NCI-H2107 treated with DMSO at 0.1 percent for 48 hours (cell line): ENCODE measurements around the gene CWC25.

Source experiments
- DNase-seq: peaks from one replicate; lab custom pipeline; 2025; ENCODE audit not compliant: unreplicated experiment; lab: John Stamatoyannopoulos, UW

CWC25 gene

GRCh38 chr17:38853292-38854219 lies 28.4 kb upstream of the CWC25 start, which contains the start of gene RPL23:
TSS of gene RPL23 (minus strand) at chr17:38853721. CDS start at chr17:38853710, 11 bp downstream.
- peak; percentile 97 for DNase-seq

DNA sequence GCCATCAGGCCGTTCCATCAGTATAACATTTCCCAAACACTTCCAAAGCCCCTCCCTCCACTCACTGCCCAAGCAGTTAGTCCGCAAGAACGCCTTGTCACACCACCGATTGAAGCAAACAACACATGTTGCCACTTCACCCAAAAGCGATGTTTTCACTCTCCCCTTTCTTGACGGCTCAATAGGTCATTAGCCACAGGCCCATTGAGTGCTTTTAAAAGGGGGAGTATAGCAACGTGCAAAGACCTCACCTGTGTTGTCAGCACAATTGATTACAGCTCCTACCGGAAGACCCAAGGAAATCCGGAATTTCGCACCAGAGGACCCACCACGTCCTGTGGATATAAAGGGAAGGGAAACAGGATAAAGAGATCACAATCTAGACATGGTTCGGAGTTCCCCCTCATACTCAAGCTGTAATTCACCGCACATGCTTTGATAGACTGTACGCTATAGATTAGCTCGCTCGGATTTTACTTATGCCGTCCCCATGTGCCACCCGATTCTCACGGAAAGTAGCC lies 27.7 kb upstream of the CWC25 start:
- no peak for DNase-seq

GRCh38 chr17:38851434-38851833 lies 26.3 kb upstream of the CWC25 start:
- DNase-seq, result no peak

- no peak for DNase-seq
Observed at GRCh38 chr17:38850374-38850773, 25.3 kb upstream of the CWC25 start.

GRCh38 chr17:38848939-38849605 lies 24.0 kb upstream of the CWC25 start:
- no peak for DNase-seq

DNA sequence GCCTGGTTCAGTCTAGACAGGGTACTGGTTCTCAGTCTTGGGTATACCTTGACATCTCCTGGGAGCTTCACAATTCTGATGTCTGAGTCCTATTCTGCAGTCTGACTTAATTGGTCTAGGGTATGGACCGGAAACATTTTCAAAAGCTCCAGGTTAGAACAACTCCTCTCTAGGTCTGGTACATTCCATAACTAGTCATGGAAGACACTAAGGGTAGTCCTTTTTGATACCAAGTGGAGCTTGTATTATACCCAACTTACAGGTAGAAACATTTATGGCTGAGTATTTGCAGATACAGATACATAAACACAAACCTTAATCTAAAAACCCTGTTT lies 23.4 kb upstream of the CWC25 start:
- no peak for DNase-seq

DNA sequence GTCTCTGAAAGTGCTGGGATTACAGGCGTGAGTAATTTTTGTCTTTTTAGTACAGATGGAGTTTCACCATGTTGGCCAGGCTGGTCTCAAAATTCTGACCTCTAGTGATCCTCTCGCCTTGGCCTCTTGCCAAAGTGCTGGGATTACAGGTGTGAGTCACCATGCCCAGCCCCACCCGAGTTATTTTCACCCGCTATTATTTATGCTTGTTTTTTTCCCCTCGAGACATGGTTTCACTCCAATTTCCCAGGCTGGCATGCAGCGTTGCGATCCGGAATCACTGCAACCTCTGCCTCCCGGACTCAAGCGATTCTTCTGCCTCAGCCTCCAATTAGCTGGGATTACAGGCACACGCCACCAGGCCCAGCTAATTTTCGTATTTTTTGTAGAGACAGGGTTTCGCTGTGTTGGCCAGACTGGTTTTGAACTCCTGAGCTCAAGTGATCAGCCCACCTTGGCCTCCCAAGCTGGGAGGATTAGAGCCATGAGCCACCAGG lies 19.2 kb upstream of the CWC25 start:
- no peak for DNase-seq

GRCh38 chr17:38825762-38826247 lies 684 bp upstream of the CWC25 start:
- DNase-seq, result no peak

GRCh38 chr17:38815576-38816193 lies 9.4 kb downstream of the CWC25 start:
- no peak for DNase-seq

DNA sequence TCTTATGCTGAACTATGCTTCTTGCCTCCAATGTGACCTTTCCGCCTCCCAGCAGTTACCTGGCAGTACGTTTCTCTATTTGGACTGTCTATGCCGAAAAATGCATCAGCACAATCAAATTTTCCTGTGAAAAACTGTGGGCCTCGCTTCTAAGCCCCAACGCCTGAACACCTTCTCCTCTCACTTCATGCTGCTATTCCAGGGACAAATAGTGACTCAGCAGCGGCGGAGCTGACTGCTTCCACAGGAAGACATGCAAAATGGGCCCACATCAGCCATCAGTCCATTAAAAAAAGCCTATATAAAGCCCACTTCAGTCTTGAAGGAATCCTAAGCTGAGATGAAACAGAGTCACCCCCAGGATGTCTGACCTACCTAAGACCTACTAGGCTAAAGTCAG lies 15.3 kb downstream of the CWC25 start:
- DNase-seq, result no peak

DNA sequence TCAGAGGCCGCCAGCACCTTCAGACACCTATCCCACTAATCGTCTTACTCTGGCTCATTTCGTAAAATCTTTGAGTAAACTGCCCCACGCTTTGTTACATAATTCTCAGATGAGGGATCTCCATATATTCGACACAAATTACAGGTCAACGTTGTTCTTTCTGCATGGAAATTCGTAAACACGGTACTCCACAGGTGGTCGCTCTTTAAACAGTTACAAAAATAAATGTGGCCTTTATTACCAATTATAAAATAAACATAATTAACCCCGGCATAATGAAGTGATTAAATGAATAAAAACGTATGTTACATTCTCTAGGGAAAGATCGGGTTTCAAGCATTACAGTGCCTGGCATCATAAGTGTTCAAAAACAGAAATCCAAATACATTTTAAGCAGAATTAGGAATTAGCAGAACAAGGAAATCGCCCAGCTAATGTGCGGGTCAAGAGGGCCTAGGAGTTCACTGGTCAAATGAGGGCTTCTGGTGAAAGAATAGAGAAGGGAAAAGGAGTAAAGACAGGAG lies 24.8 kb downstream of the CWC25 start:
- DNase-seq, result peak; percentile 79

GRCh38 chr17:38799501-38800236 lies 25.5 kb downstream of the CWC25 start, which contains the start of gene PIP4K2B:
TSS of gene PIP4K2B (minus strand) at chr17:38799556. CDS start at chr17:38799424, 132 bp downstream.
- peak; percentile 91 for DNase-seq

DNA sequence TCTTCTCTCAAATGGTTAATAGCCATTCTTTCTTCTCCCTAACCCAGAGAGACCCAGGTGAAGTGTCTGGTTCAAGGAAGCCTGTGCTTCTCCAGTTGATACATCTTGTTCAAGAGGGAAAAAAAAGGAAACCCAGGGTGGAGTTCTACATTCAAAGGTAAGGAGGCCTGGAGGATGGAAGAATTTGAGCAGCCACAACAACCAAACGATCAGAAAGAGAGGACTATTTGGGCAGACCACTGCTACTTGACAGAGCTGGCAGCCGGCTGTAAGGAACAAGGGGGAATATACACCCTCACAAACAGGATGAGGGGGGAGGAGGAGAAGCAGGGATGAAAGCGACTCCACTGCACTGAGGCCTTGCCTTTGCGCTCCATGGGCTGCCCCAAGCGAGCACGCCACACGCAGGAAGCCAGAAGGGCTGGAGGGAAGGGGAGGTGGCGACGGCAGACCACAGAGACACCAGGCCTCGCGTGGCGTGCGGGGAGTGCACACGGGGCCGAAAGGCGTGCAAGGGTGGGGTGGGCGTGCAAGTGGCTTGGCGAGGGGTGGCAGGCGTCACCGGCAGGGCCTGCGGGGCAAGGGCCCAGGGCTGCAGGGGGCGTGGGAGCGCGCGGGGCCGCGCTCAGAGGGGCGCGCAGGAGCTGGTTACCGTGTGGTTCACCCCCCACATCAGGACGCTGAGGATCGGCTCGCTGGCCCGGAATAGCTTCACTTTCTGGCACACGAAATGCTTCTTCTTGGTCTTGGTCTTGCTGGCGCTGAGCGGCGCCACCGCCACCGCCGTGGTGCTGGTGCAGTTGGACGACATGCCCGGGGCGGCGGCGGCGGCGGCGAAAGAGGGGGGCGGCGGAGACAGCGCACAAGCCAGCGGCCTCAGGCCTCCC lies 26.3 kb downstream of the CWC25 start:
- no peak for DNase-seq

DNA sequence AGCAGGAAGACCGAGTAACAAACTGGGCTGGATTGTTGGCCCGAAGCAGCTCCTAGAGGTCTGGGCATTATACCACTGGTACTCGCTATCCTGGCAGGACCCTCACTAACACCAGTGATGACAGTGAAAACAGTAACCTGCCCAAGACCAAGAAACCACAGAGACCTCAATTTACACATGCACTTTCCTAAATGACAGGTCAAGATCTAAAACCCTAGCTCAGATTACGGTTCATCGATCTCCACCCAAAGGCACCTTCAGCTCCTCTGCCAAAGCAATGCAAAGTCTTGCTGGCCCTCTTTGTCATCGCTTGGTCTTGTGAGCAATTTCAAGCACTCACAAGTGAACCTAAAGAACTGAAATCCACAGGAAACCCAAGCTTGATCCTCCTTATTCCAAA lies 27.3 kb downstream of the CWC25 start:
- no peak for DNase-seq

DNA sequence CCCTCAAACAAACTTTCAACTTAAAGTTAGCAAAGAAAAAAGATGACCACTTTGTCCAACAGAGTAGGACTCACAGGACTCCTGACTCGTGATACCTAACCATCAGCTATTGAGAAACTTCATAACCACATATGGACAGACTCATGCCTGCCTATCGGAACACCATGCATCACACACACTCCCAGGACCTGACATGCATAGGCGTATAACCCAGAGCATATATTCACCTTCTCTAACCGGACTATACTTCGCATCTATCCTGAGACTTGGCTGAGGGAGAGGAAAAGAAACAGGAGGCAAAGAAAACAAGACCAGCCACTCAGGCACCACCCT lies 28.0 kb downstream of the CWC25 start:
- no peak for DNase-seq

- DNase-seq, result no peak
Observed at GRCh38 chr17:38796451-38797157, 28.5 kb downstream of the CWC25 start.

DNA sequence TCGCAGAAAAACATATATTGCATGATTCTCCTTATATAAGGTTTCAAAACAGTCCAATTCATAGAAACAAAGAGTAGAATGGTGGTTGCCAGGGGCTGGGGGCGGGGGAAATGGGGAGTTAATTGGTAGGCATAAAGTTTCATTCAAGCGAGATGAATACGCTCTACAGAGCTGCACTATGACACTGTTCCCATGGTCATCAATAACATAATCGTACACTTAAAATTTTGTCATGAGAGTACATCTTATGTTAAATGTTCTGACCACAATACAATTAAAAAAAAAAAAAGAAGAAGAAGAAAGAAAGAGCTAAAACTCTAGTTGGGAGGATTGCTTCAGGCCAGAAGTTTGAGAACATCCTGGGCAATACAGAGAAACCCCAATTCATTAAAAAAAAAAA lies 30.9 kb downstream of the CWC25 start:
- no peak for DNase-seq

DNA sequence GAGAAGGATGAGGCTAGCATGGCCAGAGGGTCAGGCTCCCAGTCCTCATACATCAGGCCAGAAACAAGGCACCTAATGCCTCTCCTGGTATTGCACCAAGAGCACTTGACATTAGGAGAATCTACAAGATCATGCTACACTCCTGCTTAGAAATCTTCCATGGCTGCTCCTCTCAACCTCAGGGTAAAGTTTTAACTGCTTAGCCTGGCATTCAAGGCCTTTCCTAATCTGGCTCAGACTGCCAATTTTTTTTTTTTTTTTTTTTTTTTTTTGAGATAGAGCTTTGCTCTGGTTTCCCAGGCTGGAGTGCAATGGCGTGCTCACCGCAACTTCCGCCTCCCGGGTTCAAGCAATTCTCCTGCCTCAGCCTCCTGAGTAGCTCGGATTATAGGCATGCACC lies 34.0 kb downstream of the CWC25 start:
- DNase-seq, result no peak
